Gastroesophageal sphincter (tissue), 3 donors: ENCODE measurements around the gene GALNT9.

Source experiments
- POLR2A ChIP-seq, 2 donors: fragments of 450-650 bp; IDR thresholded peaks; one replicate each; pipeline ENCODE4 v1.6.1; 2017; ENCODE audit warnings: antibody characterized with exemption in 2 of 2, mild to moderate bottlenecking in 2 of 2, moderate library complexity in 1 of 2
- POLR2AphosphoS5 ChIP-seq: sonication (generic); formaldehyde crosslinking; IDR thresholded peaks from one replicate; pipeline ENCODE4 v1.6.1; 2017; ENCODE audit warnings: antibody characterized with exemption
- TF ChIP-seq, protein P1 (sequence below), 4 experiments: fragments of 200-600 bp in 2 of 4; fragments of 450-650 bp in 2 of 4; sonication (generic) in 1 of 4; IDR thresholded peaks; one replicate each; pipeline ENCODE4 v1.5.1; 2017 to 2019; ENCODE audit warnings: antibody characterized with exemption in 4 of 4, mild to moderate bottlenecking in 2 of 4, moderate library complexity in 2 of 4

DNA sequence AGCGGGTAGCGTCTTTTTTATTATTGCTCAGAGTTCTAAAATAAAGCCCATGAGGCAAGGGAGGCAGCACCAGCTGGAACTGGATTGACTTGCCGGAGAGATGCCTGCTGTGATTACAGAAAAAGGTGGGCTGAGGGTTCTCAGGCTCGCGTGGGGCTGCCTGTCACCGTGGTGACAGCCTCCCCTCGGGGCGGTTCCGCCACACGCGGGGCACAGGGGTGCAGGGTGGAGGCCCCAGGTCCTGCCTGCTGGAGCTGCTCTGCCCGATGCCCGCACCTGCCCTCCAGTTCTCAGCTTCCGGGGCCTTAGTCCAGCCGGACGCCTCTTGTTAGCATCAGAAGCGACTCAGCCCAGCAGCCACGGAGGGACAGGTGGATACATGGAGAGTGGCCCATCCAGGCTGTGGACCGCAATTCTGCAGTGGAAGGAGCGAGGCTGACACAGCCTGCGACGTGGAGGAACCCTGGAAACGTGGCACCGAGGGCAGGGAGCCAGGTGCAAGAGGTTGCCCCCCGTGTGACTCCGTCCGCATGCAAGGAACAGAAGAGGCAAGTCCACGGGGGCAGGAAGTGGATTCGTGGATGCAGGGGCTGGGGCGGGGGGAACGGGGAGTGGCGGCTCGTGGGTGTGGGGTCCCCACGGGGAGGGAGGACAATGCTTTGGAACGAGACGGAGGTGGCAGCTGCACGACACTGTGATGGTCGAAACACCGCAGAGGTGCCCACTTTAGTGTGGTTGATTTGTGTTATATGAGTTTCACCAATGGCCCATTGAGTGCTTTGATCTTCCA, 79.5 kb downstream of the GALNT9 start:
- TF ChIP-seq POLR2AphosphoS5 = no peak
- no peak for TF ChIP-seq POLR2A (IDR thresholded peaks at IDR 0.05)
- TF ChIP-seq, protein P1, sequence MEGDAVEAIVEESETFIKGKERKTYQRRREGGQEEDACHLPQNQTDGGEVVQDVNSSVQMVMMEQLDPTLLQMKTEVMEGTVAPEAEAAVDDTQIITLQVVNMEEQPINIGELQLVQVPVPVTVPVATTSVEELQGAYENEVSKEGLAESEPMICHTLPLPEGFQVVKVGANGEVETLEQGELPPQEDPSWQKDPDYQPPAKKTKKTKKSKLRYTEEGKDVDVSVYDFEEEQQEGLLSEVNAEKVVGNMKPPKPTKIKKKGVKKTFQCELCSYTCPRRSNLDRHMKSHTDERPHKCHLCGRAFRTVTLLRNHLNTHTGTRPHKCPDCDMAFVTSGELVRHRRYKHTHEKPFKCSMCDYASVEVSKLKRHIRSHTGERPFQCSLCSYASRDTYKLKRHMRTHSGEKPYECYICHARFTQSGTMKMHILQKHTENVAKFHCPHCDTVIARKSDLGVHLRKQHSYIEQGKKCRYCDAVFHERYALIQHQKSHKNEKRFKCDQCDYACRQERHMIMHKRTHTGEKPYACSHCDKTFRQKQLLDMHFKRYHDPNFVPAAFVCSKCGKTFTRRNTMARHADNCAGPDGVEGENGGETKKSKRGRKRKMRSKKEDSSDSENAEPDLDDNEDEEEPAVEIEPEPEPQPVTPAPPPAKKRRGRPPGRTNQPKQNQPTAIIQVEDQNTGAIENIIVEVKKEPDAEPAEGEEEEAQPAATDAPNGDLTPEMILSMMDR (IDR thresholded peaks at IDR 0.05) = no peak
